HT1080 (cell line): ENCODE data around the gene TET2. TPM values are rescaled to one million over a fixed set of nuclear protein-coding genes. Genes with fewer than 3 reads are reported as not detected.

Source experiments
- DNase-seq: peaks from one replicate; pipeline ENCODE4 v3.0.0-alpha.2; 2015; ENCODE audit warnings: low read depth
- total RNA-seq: library from RNA; depleted of rRNA; stranded (reverse); fragments of >200 nt; shearing (Covaris generic); gene quantifications from 2 replicates; pipeline ENCODE4 v1.2.3, GENCODE V29; 2014

The TET2 gene
- total RNA-seq, 1 experiment from 2014 or later: 6.9 TPM

GRCh38 chr4:105140684-105141490 is 5.8 kb upstream of the TET2 start:
- no peak for DNase-seq

GRCh38 chr4:105145156-105145902 is 1.3 kb upstream of the TET2 start:
- peak; percentile 11 for DNase-seq

- no peak for DNase-seq
Observed at GRCh38 chr4:105145903-105146275, 787 bp upstream of the TET2 start.

GRCh38 chr4:105147016-105147552 is 408 bp downstream of the TET2 start:
- DNase-seq: no peak

GRCh38 chr4:105147553-105148161 is 981 bp downstream of the TET2 start:
- peak; percentile 50 for DNase-seq

GRCh38 chr4:105148356-105148755 is 1.7 kb downstream of the TET2 start:
- DNase-seq: no peak

- no peak for DNase-seq
Observed at GRCh38 chr4:105148776-105149175, 2.1 kb downstream of the TET2 start.

GRCh38 chr4:105149771-105150170 is 3.1 kb downstream of the TET2 start:
- DNase-seq: no peak

GRCh38 chr4:105150503-105150902 is 3.8 kb downstream of the TET2 start:
- DNase-seq: no peak

GRCh38 chr4:105153749-105154148 is 7.1 kb downstream of the TET2 start:
- DNase-seq: no peak

- DNase-seq: no peak
Observed at GRCh38 chr4:105154576-105154975, 7.9 kb downstream of the TET2 start.

- DNase-seq: no peak
Observed at GRCh38 chr4:105155426-105155825, 8.8 kb downstream of the TET2 start.

- DNase-seq: no peak
Observed at GRCh38 chr4:105158837-105159236, 12.2 kb downstream of the TET2 start.

GRCh38 chr4:105162123-105162796 is 15.6 kb downstream of the TET2 start:
- no peak for DNase-seq

GRCh38 chr4:105164548-105164947 is 17.9 kb downstream of the TET2 start:
- no peak for DNase-seq

- DNase-seq: no peak
Observed at GRCh38 chr4:105166066-105166465, 19.4 kb downstream of the TET2 start.

- DNase-seq: no peak
Observed at GRCh38 chr4:105170711-105171110, 24.0 kb downstream of the TET2 start.

- no peak for DNase-seq
Observed at GRCh38 chr4:105171912-105172311, 25.2 kb downstream of the TET2 start.

GRCh38 chr4:105174098-105174497 is 27.4 kb downstream of the TET2 start:
- DNase-seq: no peak

- no peak for DNase-seq
Observed at GRCh38 chr4:105179539-105180401, 33.1 kb downstream of the TET2 start.

- DNase-seq: no peak
Observed at GRCh38 chr4:105181259-105181658, 34.6 kb downstream of the TET2 start.
